Lower lobe of right lung (tissue), 2 donors: ENCODE results near the gene CES3. TPM values are rescaled to one million over a fixed set of nuclear protein-coding genes. Genes with fewer than 3 reads are reported as not detected.
A peak's percentile ranks its signal among the peaks of the same experiment; 100 is the strongest.

Experiments used
- ATAC-seq, 2 donors: fragments of 200-7000 bp; cut with Tn5 transposase; one replicate each; pipeline ENCODE4 v1.9.1; 2020 to 2022; ENCODE audit warnings: mild to moderate bottlenecking in 2 of 2, moderate library complexity in 2 of 2
- DNase-seq: peaks from one replicate; pipeline ENCODE4 v3.0.0-alpha.2; 2020
- H3K27ac ChIP-seq: fragments of 200-600 bp; one replicate; pipeline ENCODE4 v1.8.0; 2022
- H3K27me3 ChIP-seq: fragments of 200-600 bp; one replicate; pipeline ENCODE4 v1.8.0; 2022; ENCODE audit warnings: low read depth
- H3K36me3 ChIP-seq: fragments of 200-600 bp; one replicate; pipeline ENCODE4 v1.8.0; 2022; ENCODE audit warnings: mild to moderate bottlenecking
- H3K4me1 ChIP-seq: fragments of 200-600 bp; one replicate; pipeline ENCODE4 v1.8.0; 2022
- H3K4me3 ChIP-seq: fragments of 200-600 bp; one replicate; pipeline ENCODE4 v1.8.0; 2022; ENCODE audit warnings: mild to moderate bottlenecking
- H3K9me3 ChIP-seq: fragments of 200-600 bp; one replicate; pipeline ENCODE4 v1.8.0; 2022
- CTCF ChIP-seq: fragments of 200-600 bp; IDR thresholded peaks from one replicate; pipeline ENCODE4 v1.8.0; 2022; ENCODE audit warnings: antibody characterized with exemption, mild to moderate bottlenecking
- intact Hi-C: fragments of 100-400 bp; cut with DNase I; formaldehyde crosslinking; loops from one replicate; pipeline ENCODE4 v1.11.0; 2022
- total RNA-seq: library from RNA; stranded (reverse); fragmentation: NEBNext Ultra II Directional; extraction: Animal tissue kit (Norgen Biotek cat#: 25700); gene quantifications from one replicate; pipeline ENCODE4 v1.2.1, GENCODE V29; 2021
- donor health status: DM: no; HTN: yes; CAD: no; lungs with severe emphysema.

The CES3 gene
- total RNA-seq, 1 donor from 2014 or later = 2.5 TPM

DNA sequence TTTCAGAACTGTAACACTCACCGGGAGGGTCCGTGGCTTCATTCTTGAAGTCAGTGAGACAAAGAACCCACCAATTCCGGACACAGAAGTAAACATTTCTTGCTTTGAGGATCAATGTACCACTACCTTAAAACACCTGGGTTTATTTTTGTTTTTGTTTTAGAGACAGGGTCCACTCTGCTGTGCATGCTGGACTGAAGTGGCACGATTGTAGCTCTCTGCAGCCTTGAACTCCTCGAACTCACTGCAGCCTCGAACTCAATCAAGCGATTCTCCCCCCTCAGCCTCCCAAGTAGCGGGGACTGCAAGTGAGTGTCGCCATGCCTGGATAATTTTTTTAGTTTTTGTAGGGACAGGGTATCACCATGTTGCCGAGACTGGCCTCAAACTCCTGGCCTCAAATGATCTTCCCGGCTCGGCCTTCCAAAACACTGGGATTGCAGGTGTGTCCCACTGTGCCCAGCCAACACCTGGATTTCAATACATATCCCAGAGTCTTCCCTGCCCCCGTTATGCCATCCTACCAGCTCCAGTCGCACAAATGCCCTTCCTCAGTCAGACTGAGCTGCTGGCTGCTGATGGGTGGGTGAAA, 14.3 kb downstream of the CES3 start:
- H3K27ac ChIP-seq = no peak overlapping the region
- no peaks in the 10 kb centered on the region for H3K9me3 ChIP-seq
- no peaks in the 10 kb centered on the region for H3K27me3 ChIP-seq
- H3K4me1 ChIP-seq = peaks cover 12% of the 10 kb centered on the region
- no peaks in the 10 kb centered on the region for H3K36me3 ChIP-seq
- no peak for TF ChIP-seq CTCF
- intact Hi-C loops = loop anchor here (10.0 kb wide), 1 partner anchor 179 kb away; the partner anchor contains the start of genes B3GNT9, FBXL8 and TRADD
- H3K4me3 ChIP-seq = no peak overlapping the region
- ATAC-seq = no peak
- DNase-seq = no peak

DNA sequence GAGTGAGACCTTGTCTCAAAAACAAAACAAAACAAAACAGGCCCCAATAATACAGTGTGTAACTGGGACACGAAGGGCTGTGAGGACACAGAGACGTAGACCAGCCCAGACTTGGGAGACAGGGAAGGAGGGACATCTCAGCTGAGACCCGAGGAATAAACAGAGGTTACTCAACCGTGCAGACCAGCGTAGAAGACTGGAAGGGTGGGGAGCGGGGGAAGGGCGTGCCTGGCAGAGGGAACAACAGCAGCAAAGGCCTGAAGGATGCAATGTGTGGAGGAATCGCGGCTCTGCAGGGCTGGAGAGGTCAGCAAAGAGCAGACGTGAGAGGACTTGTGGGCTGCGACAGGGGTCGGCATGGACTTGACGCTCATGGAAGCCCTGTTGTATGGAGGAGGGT, 15.7 kb downstream of the CES3 start:
- Histone ChIP-seq H3K4me3 (no peak overlapping the region), H3K9me3 (no peaks in the 10 kb centered on the region), H3K36me3 (no peaks in the 10 kb centered on the region), H3K4me1 (peaks cover 12% of the 10 kb centered on the region), H3K27me3 (no peaks in the 10 kb centered on the region), H3K27ac (no peak overlapping the region)
- DNase-seq = no peak
- TF ChIP-seq CTCF = no peak
- intact Hi-C loops = loop anchor here (10.0 kb wide), 1 partner anchor 178 kb away; the partner anchor contains the start of genes B3GNT9, FBXL8 and TRADD
- no peak for ATAC-seq

DNA sequence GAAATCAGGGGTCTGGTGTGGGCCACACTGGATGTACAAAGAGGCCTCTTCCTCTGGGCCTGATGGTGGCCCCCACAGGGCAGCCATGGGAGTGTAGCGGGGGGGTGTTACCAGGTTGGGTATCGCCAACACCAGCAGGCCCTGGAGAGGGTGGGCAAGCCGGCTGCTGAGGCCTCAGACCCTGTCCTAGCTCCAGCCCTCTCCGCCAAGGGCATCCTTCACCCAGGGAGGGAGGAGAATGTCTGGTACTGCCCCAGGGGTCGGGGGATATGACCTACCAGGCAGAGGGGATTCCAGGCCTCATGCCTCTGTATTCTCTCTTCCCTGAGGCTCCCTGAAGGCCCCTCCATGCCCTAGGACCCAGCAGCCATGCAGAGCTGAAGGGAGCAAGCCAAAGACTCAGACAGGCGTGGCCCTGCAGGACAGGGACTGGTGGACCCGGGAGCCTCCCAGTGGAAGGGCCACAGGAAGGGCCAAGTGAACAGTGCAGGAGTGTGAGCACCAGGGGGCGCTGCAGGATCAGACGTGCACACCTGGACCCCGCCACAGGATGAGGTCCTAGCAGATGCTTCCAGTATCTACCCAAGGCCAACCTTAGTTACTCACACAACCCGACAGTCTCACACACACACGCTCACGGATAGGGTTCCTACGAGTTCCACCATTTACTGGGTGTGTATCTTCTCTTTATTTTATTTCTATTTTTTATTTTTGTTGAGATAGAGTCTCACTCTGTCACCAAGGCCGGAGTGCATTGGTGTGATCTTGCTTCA, 16.5 kb downstream of the CES3 start:
- H3K4me1 ChIP-seq = peaks cover 12% of the 10 kb centered on the region
- no peak overlapping the region for H3K27ac ChIP-seq
- no peak overlapping the region for H3K4me3 ChIP-seq
- TF ChIP-seq CTCF = peak; percentile 98
- no peaks in the 10 kb centered on the region for H3K36me3 ChIP-seq
- H3K27me3 ChIP-seq = no peaks in the 10 kb centered on the region
- DNase-seq (peak; percentile 92), ATAC-seq (peak; percentile 94 to 95)
- no peaks in the 10 kb centered on the region for H3K9me3 ChIP-seq
- intact Hi-C loops = loop anchor here (10.0 kb wide), 1 partner anchor 177 kb away; the partner anchor contains the start of genes B3GNT9, FBXL8 and TRADD

- intact Hi-C loops = loop anchor here (10.0 kb wide), 1 partner anchor 176 kb away; the partner anchor contains the start of genes B3GNT9, FBXL8 and TRADD
- Histone ChIP-seq H3K27ac (no peak overlapping the region), H3K4me1 (peaks cover 12% of the 10 kb centered on the region), H3K4me3 (no peak overlapping the region), H3K27me3 (no peaks in the 10 kb centered on the region), H3K9me3 (no peaks in the 10 kb centered on the region), H3K36me3 (no peaks in the 10 kb centered on the region)
- peak; percentile 70 to 75 for ATAC-seq
- peak; percentile 76 for DNase-seq
- no peak for TF ChIP-seq CTCF
Measured at GRCh38 chr16:66979011-66979717, 18.1 kb downstream of the CES3 start.

- Histone ChIP-seq H3K36me3 (no peaks in the 10 kb centered on the region), H3K27ac (no peak overlapping the region), H3K4me3 (no peak overlapping the region), H3K9me3 (no peaks in the 10 kb centered on the region), H3K4me1 (peaks cover 8% of the 10 kb centered on the region), H3K27me3 (no peaks in the 10 kb centered on the region)
- ATAC-seq = no peak
- no peak for TF ChIP-seq CTCF
- DNase-seq = no peak
- intact Hi-C loops = no loop called here
Measured at GRCh38 chr16:66983033-66983432, 22.0 kb downstream of the CES3 start.
